Coronary artery (tissue), 2 donors: ENCODE measurements around the gene PPM1H.

Experiments
- DNase-seq: peaks from one replicate; pipeline ENCODE4 v3.0.0-alpha.2; 2017; ENCODE audit warnings: low spot score
- H3K27ac ChIP-seq, 2 donors: fragments of 200-600 bp; sonication (generic); one replicate each; pipeline ENCODE4 v1.5.1; 2016 to 2019
- H3K4me3 ChIP-seq: fragments of 200-600 bp; sonication (generic); 2 replicates; pipeline ENCODE4 v1.5.1; 2016; ENCODE audit warnings: mild to moderate bottlenecking, moderate library complexity
- TF ChIP-seq, protein P1 (sequence below): fragments of 200-600 bp; sonication (generic); IDR thresholded peaks from one replicate; pipeline ENCODE4 v1.5.1; 2019; ENCODE audit warnings: antibody characterized with exemption

Gene PPM1H

DNA sequence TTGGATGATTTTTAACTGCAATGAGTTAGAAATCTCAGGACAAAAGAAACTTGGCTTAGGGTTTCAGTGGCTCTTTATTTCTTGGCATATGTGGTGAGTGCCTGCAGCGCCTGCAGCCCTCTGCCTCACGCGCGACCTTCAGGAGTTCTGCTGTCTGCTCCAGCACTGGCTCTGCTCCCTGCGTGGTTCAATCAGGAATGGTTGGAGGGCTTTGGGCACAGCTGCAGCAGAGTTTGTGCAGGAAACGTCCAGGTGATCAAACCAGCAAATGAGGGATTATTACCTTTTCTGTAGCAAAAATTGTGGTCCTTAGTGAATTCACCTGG lies 19.8 kb downstream of the PPM1H start:
- no peak for DNase-seq
- TF ChIP-seq, protein P1, sequence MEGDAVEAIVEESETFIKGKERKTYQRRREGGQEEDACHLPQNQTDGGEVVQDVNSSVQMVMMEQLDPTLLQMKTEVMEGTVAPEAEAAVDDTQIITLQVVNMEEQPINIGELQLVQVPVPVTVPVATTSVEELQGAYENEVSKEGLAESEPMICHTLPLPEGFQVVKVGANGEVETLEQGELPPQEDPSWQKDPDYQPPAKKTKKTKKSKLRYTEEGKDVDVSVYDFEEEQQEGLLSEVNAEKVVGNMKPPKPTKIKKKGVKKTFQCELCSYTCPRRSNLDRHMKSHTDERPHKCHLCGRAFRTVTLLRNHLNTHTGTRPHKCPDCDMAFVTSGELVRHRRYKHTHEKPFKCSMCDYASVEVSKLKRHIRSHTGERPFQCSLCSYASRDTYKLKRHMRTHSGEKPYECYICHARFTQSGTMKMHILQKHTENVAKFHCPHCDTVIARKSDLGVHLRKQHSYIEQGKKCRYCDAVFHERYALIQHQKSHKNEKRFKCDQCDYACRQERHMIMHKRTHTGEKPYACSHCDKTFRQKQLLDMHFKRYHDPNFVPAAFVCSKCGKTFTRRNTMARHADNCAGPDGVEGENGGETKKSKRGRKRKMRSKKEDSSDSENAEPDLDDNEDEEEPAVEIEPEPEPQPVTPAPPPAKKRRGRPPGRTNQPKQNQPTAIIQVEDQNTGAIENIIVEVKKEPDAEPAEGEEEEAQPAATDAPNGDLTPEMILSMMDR = no peak
- Histone ChIP-seq H3K27ac (no peak overlapping the region), H3K4me3 (no peak overlapping the region)

DNA sequence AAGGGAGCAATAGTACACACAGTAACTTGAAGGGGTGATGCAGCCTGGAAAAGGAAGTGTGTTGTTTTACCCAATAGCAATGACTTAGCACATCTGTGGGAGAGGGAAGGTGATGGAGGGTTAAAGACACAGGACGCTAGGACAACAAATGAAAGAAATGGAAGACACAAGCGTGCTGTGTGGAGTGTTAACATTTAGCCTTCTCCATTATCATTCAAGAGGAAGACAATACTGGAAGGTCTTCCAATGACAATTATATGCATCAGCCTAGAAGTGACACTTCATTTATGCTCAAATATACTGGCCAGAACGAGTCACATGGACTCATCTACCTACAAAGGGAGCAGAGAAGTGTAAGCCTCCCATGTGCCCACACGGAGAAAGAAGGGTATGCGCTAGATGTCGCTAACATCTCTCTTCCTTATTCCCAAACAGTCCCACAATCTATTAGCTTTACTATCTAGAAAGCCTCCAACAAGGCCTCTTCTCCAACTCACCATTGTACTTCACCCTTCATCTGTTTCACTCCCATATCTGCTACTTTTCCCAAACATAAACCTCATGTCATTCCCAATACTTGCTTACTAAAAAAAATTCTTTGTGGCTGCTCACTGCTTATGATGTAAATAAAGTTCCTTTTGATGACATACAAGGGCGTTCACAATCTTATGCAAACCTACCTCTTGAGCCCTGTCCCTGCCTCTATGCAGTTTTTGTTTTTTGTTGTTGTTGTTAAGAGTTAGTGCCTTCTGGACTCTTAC lies 20.3 kb downstream of the PPM1H start:
- TF ChIP-seq, protein P1 = no peak
- Histone ChIP-seq H3K27ac (no peak overlapping the region), H3K4me3 (no peak overlapping the region)
- no peak for DNase-seq

DNA sequence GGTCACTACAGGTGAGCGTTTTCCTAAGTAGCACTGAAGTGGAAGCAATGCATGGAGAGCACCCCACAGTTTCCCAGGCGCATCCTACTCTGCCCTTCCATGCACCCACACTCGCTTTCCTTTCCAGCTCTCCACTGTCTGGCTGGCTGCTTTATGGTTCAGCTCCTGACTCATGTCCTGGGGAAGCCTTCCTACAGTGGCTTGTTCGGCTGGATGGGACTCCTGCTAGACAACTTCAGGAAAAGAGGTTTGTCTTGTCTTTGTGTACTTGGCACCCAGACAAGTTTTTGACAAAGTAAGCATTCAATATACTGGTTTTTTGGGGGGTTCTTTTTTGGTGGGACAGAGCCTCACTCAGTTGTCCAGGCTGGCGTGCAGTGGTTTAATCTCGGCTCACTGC lies 21.6 kb downstream of the PPM1H start:
- no peak overlapping the region for H3K27ac ChIP-seq
- H3K4me3 ChIP-seq = no peak overlapping the region
- no peak for DNase-seq
- TF ChIP-seq, protein P1 = no peak

DNA sequence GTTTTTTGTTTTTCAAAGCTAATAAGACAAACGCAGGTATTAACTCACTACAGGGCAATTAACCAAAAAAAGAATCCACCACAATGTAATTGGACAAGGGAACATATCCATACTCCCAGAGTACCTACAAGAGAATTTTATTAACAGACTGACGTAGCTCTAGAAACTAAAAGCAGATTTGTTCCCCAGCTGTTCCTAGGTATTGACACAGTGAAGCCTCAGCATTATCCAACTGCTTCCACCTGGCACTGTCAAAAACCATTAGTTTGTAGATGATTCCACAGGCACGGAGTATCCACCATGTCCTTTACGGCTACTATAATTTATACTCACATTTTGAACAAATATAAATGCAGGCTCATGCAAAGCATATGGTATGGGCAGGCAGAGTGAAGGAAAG lies 22.3 kb downstream of the PPM1H start:
- no peak for DNase-seq
- TF ChIP-seq, protein P1 = no peak
- no peak overlapping the region for H3K4me3 ChIP-seq
- H3K27ac ChIP-seq = no peak overlapping the region

DNA sequence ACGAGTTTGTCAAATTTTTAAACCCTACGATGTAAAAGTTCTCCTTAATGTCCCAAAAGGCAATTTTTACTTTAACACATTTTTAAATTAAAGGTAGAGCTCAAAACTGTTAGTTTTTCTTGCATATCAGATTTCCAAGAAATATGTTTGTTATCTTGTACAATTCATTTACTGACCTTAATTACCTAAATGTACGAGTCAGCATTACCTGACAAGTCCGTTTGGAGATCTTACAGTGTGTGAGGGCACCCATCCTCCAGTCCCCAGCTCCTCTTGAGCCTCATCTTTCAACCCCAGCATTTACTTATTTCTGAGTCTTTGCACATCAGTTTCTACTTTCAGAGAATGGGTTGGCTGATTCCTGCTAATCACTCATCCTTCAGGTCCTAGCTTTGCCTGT lies 23.7 kb downstream of the PPM1H start:
- TF ChIP-seq, protein P1 = no peak
- no peak overlapping the region for H3K27ac ChIP-seq
- no peak for DNase-seq
- H3K4me3 ChIP-seq = no peak overlapping the region

DNA sequence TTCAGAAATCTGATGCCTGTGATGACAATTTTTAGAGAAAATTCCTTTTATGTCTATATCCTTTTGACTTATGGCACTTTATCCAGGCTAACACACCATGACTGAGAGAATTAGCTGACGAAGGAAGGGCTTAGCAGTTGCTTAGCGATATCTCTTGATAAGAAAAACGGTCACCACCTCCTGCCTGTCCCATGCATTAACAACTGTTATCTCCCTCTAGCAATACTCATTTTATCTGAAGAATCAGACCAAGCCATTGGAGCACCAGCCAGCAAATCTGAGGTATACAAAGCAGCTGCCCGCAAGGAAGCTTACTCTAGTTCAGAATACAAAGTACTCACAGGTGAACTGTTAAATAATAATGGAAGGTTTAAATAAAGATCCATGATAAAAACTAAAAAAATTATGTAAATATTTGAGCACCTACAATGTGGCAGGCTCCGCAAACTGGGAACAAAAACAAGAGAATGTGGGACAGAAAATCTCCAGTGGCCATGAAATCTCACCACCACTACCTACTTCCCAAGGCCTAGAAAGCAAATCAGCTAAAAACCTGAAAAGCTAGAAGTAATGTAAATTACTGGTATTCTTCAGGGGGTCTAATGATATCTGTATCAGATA lies 24.3 kb downstream of the PPM1H start:
- Histone ChIP-seq H3K27ac (no peak overlapping the region), H3K4me3 (no peak overlapping the region)
- no peak for DNase-seq
- TF ChIP-seq, protein P1 = no peak

DNA sequence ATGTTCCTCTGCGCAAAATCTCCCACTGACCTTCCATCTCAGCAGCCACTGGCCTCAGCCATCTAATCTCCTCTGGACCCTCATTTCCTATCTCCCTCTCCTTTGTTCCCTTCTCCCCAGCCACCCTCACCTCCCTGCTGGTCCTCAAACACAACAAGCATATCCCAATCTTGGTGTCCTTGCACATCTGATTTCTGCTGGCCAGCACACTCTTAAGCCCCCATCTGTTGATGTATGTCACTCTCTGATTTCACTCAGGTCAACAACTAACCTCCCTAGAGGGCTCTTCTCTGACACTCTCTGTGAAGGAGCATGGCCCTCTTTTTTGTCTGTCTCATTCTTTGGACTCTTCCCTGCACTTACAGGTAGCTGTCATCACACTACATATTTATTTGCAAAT lies 25.6 kb downstream of the PPM1H start:
- Histone ChIP-seq H3K4me3 (no peak overlapping the region), H3K27ac (no peak overlapping the region)
- DNase-seq = no peak
- TF ChIP-seq, protein P1 = no peak
